ENCODE measurements around the gene ERC1. TPM values are rescaled to one million over a fixed set of nuclear protein-coding genes. Genes with fewer than 3 reads are reported as not detected.
A peak's percentile ranks its signal among the peaks of the same experiment; 100 is the strongest.
"Not testable (repeated sequence)": the region's sequence is repeated elsewhere in the genome, so short reads cannot be mapped to it uniquely, and the experiment has no call there.

ERC1 gene
- total and polyA plus RNA-seq, 2 of the 4 experiments (the other 2 are of a cell fraction), result 11.6 to 25.6 TPM

GRCh38 chr12:1355396-1355795 lies 364.4 kb downstream of the ERC1 start:
- ChIA-PET POLR2A (ENCODE audit: unreplicated experiment) (no interaction called here), CTCF (interaction anchor here (1.5 kb wide), 1 partner anchor 10 kb away, joined by 3 read pairs; no protein-coding TSS in a partner anchor)
- Histone ChIP-seq H4K20me1 (ENCODE audit: insufficient read depth, low read length) (no peaks in the 10 kb centered on the region), H3K23ac (ENCODE audit: low read depth, low read length) (no peak overlapping the region), H3K4me1 (ENCODE audit: control insufficient read depth, insufficient read depth, low read length) (peaks cover 18% of the 10 kb centered on the region), H3K4me2 (ENCODE audit: low read depth, low read length) (no peak overlapping the region), H2BK20ac (ENCODE audit: low read depth, low read length) (no peak overlapping the region), H2AFZ (replicated peaks; ENCODE audit: low read length, poor library complexity) (no peak overlapping the region), H3K56ac (ENCODE audit: extremely low read depth, insufficient read depth, low read length) (no peak overlapping the region), H2BK120ac (ENCODE audit: low read depth, low read length) (no peak overlapping the region), H4K8ac (ENCODE audit: low read depth in 2 of 2, low read length in 2 of 2) (no peak overlapping the region), H3K9me3 (ENCODE audit: control insufficient read depth, insufficient read depth, low read length) (no peaks in the 10 kb centered on the region), H3K27me3 (ENCODE audit: control insufficient read depth, insufficient read depth, low read length) (no peaks in the 10 kb centered on the region), H3K79me1 (ENCODE audit: low read depth in 1 of 2, low read length in 2 of 2) (peaks cover 13 to 36% of the 10 kb centered on the region in 2 experiments), H2BK15ac (ENCODE audit: low read depth, low read length) (no peak overlapping the region), H2BK5ac (ENCODE audit: low read depth, low read length, poor library complexity, severe bottlenecking) (peak overlapping the region; percentile 43), H3K36me3 (ENCODE audit: control insufficient read depth, insufficient read depth, low read length) (no peaks in the 10 kb centered on the region), H3K9me1 (ENCODE audit: insufficient read depth, low read length) (peaks cover 12% of the 10 kb centered on the region), H3K4ac (ENCODE audit: low read depth, low read length) (no peak overlapping the region), H3K14ac (replicated peaks; ENCODE audit: low read depth, low read length) (no peak overlapping the region), H2AK9ac (replicated peaks; ENCODE audit: low read depth, low read length, poor library complexity) (no peak overlapping the region), H3K18ac (ENCODE audit: low read depth, low read length) (peak overlapping the region; percentile 61; the same call in 1 of the 2 replicates), H3K9ac (ENCODE audit: low read depth, low read length) (no peak overlapping the region), H2AK5ac (ENCODE audit: low read depth, low read length) (no peak overlapping the region; the same call in 1 of the 2 replicates), H4K5ac (ENCODE audit: low read depth, low read length) (no peak overlapping the region), H4K91ac (ENCODE audit: insufficient read depth, low read depth, low read length) (no peak overlapping the region), H3K27ac (ENCODE audit: insufficient read depth, low read length) (no peak overlapping the region), H3K4me3 (ENCODE audit: insufficient read depth, low read depth, low read length) (no peak overlapping the region)
- DNase-seq, result peak; percentile 15
- in situ Hi-C loops (cut with MboI; ENCODE audit: low sequenced_read_pairs) (no loop called here), intact Hi-C loops (cut with micrococcal nuclease) (no loop called here), dilution Hi-C loops (cut with HindIII; ENCODE audit: low sequenced_read_pairs, unreplicated experiment) (no loop called here)
- no TSS peak for BruUV-seq (replicated peaks)
- no peak for ATAC-seq (ENCODE audit: low read depth)
- WGBS, 2 experiments (ENCODE audit: extremely low coverage in 2 of 2, insufficient read length in 1 of 2), result no CpG with 5 or more reads among the region's 4 CpGs
- TF ChIP-seq RCOR1 (IDR thresholded peaks at IDR 0.05; ENCODE audit: insufficient replicate concordance, low read length), result no peak
- no peak for TF ChIP-seq SMC3 (IDR thresholded peaks at IDR 0.05; ENCODE audit: low read depth, low read length)
- TF ChIP-seq BHLHE40 (IDR thresholded peaks at IDR 0.05; ENCODE audit: low read depth, low read length), result no peak
- TF ChIP-seq NFE2L2 (IDR thresholded peaks at IDR 0.05; ENCODE audit: low read depth, low read length), result no peak
- no peak for TF ChIP-seq CEBPB (IDR thresholded peaks at IDR 0.05; ENCODE audit: low read depth, low read length)

- Histone ChIP-seq H3K4me1 (ENCODE audit: control insufficient read depth, insufficient read depth, low read length) (peaks cover 14% of the 10 kb centered on the region), H3K79me1 (ENCODE audit: low read depth in 1 of 2, low read length in 2 of 2) (peaks cover 10 to 32% of the 10 kb centered on the region in 2 experiments), H3K18ac (ENCODE audit: low read depth, low read length) (peak overlapping the region; percentile 61; the same call in 1 of the 2 replicates), H2BK5ac (ENCODE audit: low read depth, low read length, poor library complexity, severe bottlenecking) (peak overlapping the region; percentile 31)
- BruUV-seq (replicated peaks); H3K36me3 ChIP-seq (ENCODE audit: control insufficient read depth, insufficient read depth, low read length); H2BK120ac ChIP-seq (ENCODE audit: low read depth, low read length); H2AK9ac ChIP-seq (replicated peaks; ENCODE audit: low read depth, low read length, poor library complexity); intact Hi-C loops (cut with micrococcal nuclease); H3K4me2 ChIP-seq (ENCODE audit: low read depth, low read length); H3K23ac ChIP-seq (ENCODE audit: low read depth, low read length); DNase-seq; H3K9me3 ChIP-seq (ENCODE audit: control insufficient read depth, insufficient read depth, low read length); dilution Hi-C loops (cut with HindIII; ENCODE audit: low sequenced_read_pairs, unreplicated experiment); H2AFZ ChIP-seq (replicated peaks; ENCODE audit: low read length, poor library complexity); H3K27ac ChIP-seq (ENCODE audit: insufficient read depth, low read length); POLR2A ChIA-PET (ENCODE audit: unreplicated experiment); H4K5ac ChIP-seq (ENCODE audit: low read depth, low read length); H2BK15ac ChIP-seq (ENCODE audit: low read depth, low read length); H4K91ac ChIP-seq (ENCODE audit: insufficient read depth, low read depth, low read length); H2AK5ac ChIP-seq (ENCODE audit: low read depth, low read length); H3K14ac ChIP-seq (replicated peaks; ENCODE audit: low read depth, low read length); H3K4ac ChIP-seq (ENCODE audit: low read depth, low read length); H3K27me3 ChIP-seq (ENCODE audit: control insufficient read depth, insufficient read depth, low read length); H3K4me3 ChIP-seq (ENCODE audit: insufficient read depth, low read depth, low read length); H4K20me1 ChIP-seq (ENCODE audit: insufficient read depth, low read length); ATAC-seq (ENCODE audit: low read depth); H3K9me1 ChIP-seq (ENCODE audit: insufficient read depth, low read length); H4K8ac ChIP-seq (ENCODE audit: low read depth in 2 of 2, low read length in 2 of 2); H3K9ac ChIP-seq (ENCODE audit: low read depth, low read length); H2BK20ac ChIP-seq (ENCODE audit: low read depth, low read length); H3K56ac ChIP-seq (ENCODE audit: extremely low read depth, insufficient read depth, low read length); in situ Hi-C loops (cut with MboI; ENCODE audit: low sequenced_read_pairs): not testable (repeated sequence)
- CTCF ChIA-PET, result interaction anchor here (1.5 kb wide), 1 partner anchor 11 kb away, joined by 3 read pairs; no protein-coding TSS in a partner anchor
- 100% methylated on average over 3 of the region's 6 CpGs; no CpG with 5 or more reads in 1 of the 2 experiments for WGBS, 2 experiments (ENCODE audit: extremely low coverage in 2 of 2, insufficient read length in 1 of 2)
Observed at GRCh38 chr12:1355871-1356270, 364.8 kb downstream of the ERC1 start.
